SK-N-SH (cell line): ENCODE results near the gene DLG1. TPM values are rescaled to one million over a fixed set of nuclear protein-coding genes. Genes with fewer than 3 reads are reported as not detected.

ENCODE experiments used
- CTCF ChIA-PET: fragments of 300-600, 350-600 bp; formaldehyde crosslinking; extraction: SDS; loops from one replicate; lab custom pipeline; 2021; lab: Yijun Ruan, JAX
- POLR2A ChIA-PET: fragments of 350-600 bp; sonication (Branson Sonifier 250); formaldehyde crosslinking; extraction: SDS; loops from one replicate; lab custom pipeline; 2020; ENCODE audit warnings: antibody characterized with exemption, inconsistent platforms; lab: Yijun Ruan, JAX
- DNase-seq: peaks from one replicate; pipeline ENCODE4 v3.0.0; 2012
- H2AFZ ChIP-seq: fragments of 200-600 bp; sonication (generic); 2 replicates; pipeline ENCODE4 v1.8.1; 2016; ENCODE audit warnings: antibody characterized with exemption, mild to moderate bottlenecking, low read depth
- H3F3A ChIP-seq: fragments of 200-600 bp; sonication (generic); replicated peaks from 2 replicates; pipeline ENCODE3; 2016; ENCODE audit warnings: antibody characterized with exemption, mild to moderate bottlenecking; ENCODE audit not compliant: insufficient read depth
- H3K27ac ChIP-seq, 2 experiments: fragments of 200-500 bp in 1 of 2; fragments of 200-600 bp in 1 of 2; sonication (Bioruptor generic) in 1 of 2; sonication (generic), shearing (Covaris generic) in 1 of 2; 2 replicates each; pipeline versions ENCODE4 v1.5.1 to v1.6.1; 2014 to 2016; ENCODE audit warnings: low read depth in 2 of 2, inconsistent platforms in 1 of 2, low read length in 1 of 2, mild to moderate bottlenecking in 1 of 2, mixed read lengths in 1 of 2
- H3K27me3 ChIP-seq: fragments of 200-600 bp; sonication (generic), shearing (Covaris generic); 2 replicates; pipeline ENCODE4 v1.6.1; 2016; ENCODE audit warnings: mixed run types; ENCODE audit not compliant: insufficient read depth
- H3K36me3 ChIP-seq, 2 experiments: fragments of 200-500 bp in 1 of 2; fragments of 200-600 bp in 1 of 2; sonication (Bioruptor generic) in 1 of 2; sonication (generic) in 1 of 2; replicated peaks in 1 of 2; 2 replicates each; pipeline versions ENCODE3 to v1.5.1; 2014 to 2016; ENCODE audit warnings: low read length in 1 of 2, mild to moderate bottlenecking in 1 of 2; ENCODE audit not compliant: insufficient read depth in 2 of 2, control insufficient read depth in 1 of 2
- H3K4me1 ChIP-seq, 2 experiments: fragments of 200-500 bp in 1 of 2; fragments of 200-600 bp in 1 of 2; sonication (Bioruptor generic) in 1 of 2; sonication (generic), shearing (Covaris generic) in 1 of 2; 2 replicates each; pipeline versions ENCODE4 v1.5.1 to v1.6.1; 2014 to 2016; ENCODE audit warnings: low read depth in 1 of 2, low read length in 1 of 2, mixed run types in 1 of 2; ENCODE audit not compliant: insufficient read depth in 2 of 2, control insufficient read depth in 1 of 2
- H3K4me2 ChIP-seq: fragments of 200-600 bp; sonication (generic), shearing (Covaris generic); 2 replicates; pipeline ENCODE4 v1.6.1; 2017; ENCODE audit warnings: mixed run types
- H3K4me3 ChIP-seq, 2 experiments: fragments of 200-500 bp in 1 of 2; fragments of 200-600 bp in 1 of 2; sonication (Bioruptor generic) in 1 of 2; sonication (generic), shearing (Covaris generic) in 1 of 2; 2 replicates each; pipeline versions ENCODE4 v1.5.1 to v1.8.1; 2014 to 2016; ENCODE audit warnings: low read depth in 2 of 2, inconsistent platforms in 1 of 2, low read length in 1 of 2, mild to moderate bottlenecking in 1 of 2, mixed read lengths in 1 of 2, moderate library complexity in 1 of 2
- H3K79me2 ChIP-seq: fragments of 200-600 bp; sonication (generic); 2 replicates; pipeline ENCODE4 v1.8.1; 2017; ENCODE audit warnings: mild to moderate bottlenecking; ENCODE audit not compliant: insufficient read depth
- H3K9ac ChIP-seq: fragments of 200-600 bp; sonication (generic); 2 replicates; pipeline ENCODE4 v1.6.1; 2017; ENCODE audit warnings: mixed run types
- H3K9me2 ChIP-seq: fragments of 200-600 bp; sonication (generic); 2 replicates; pipeline ENCODE4 v1.6.1; 2017; ENCODE audit warnings: mixed run types
- H3K9me3 ChIP-seq: fragments of 200-600 bp; sonication (generic); 2 replicates; pipeline ENCODE4 v1.6.1; 2017; ENCODE audit warnings: mixed run types, mild to moderate bottlenecking, moderate library complexity
- H4K20me1 ChIP-seq: fragments of 200-600 bp; sonication (generic); 2 replicates; pipeline ENCODE4 v1.6.1; 2017; ENCODE audit warnings: mild to moderate bottlenecking, mixed run types; ENCODE audit not compliant: insufficient read depth
- FOSL2 ChIP-seq: IDR thresholded peaks from 2 replicates; pipeline ENCODE4 v1.4.0; 2012; ENCODE audit warnings: low read depth, mild to moderate bottlenecking, moderate library complexity, borderline replicate concordance
- GATA2 ChIP-seq: sonication (generic); formaldehyde crosslinking; IDR thresholded peaks from 2 replicates; pipeline ENCODE4 v1.5.0; 2020; ENCODE audit warnings: mild to moderate bottlenecking, missing genetic modification reagents
- MEF2A ChIP-seq: IDR thresholded peaks from 2 replicates; pipeline ENCODE4 v1.4.0; 2012; ENCODE audit warnings: low read depth, borderline replicate concordance
- MXI1 ChIP-seq: IDR thresholded peaks from 2 replicates; pipeline ENCODE4 v1.6.1; 2012; ENCODE audit warnings: mild to moderate bottlenecking, low read depth, low read length, improper control_type of control experiment
- NRF1 ChIP-seq: IDR thresholded peaks from 2 replicates; pipeline ENCODE4 v1.6.1; 2012; ENCODE audit warnings: low read depth, mild to moderate bottlenecking, low read length
- RAD21 ChIP-seq: IDR thresholded peaks from 2 replicates; pipeline ENCODE4 v1.6.1; 2012; ENCODE audit warnings: mild to moderate bottlenecking, low read length
- SMC3 ChIP-seq: IDR thresholded peaks from 2 replicates; pipeline ENCODE4 v1.6.1; 2012; ENCODE audit warnings: low read depth, low read length, improper control_type of control experiment
- TAF1 ChIP-seq: IDR thresholded peaks from 2 replicates; pipeline ENCODE4 v1.6.1; 2012; ENCODE audit warnings: low read depth, mild to moderate bottlenecking, low read length, moderate library complexity, borderline replicate concordance
- TCF12 ChIP-seq: IDR thresholded peaks from 2 replicates; pipeline ENCODE4 v1.4.0; 2012
- TEAD4 ChIP-seq: IDR thresholded peaks from 2 replicates; pipeline ENCODE4 v1.4.0; 2012; ENCODE audit warnings: mild to moderate bottlenecking, borderline replicate concordance; ENCODE audit not compliant: insufficient read depth
- YY1 ChIP-seq: IDR thresholded peaks from 2 replicates; pipeline ENCODE4 v1.4.0; 2012; ENCODE audit warnings: low read depth, mild to moderate bottlenecking
- WGBS: methylation state at CpG from one replicate; pipeline ENCODE4 v1.1.6; 2017; ENCODE audit warnings: low lambda C conversion rate; 5-methylcytosine and 5-hydroxymethylcytosine counted together
- polyA plus RNA-seq, 3 experiments: library from polyadenylated mRNA; depleted of rRNA; stranded (reverse); fragments of >200 nt; gene quantifications; 2 replicates each; pipeline ENCODE4 v1.2.3, GENCODE V29; 2012
- TF ChIP-seq, protein P1 (sequence below): IDR thresholded peaks from 2 replicates; pipeline ENCODE4 v1.4.0; 2012; ENCODE audit warnings: low read depth
- TF ChIP-seq, protein P2 (sequence below): fragments of 150-350 bp; IDR thresholded peaks from 2 replicates; pipeline ENCODE4 v1.6.1; 2016; ENCODE audit warnings: mild to moderate bottlenecking, low read depth, low read length
- TF ChIP-seq, protein P3 (sequence below): fragments of 150-350 bp; IDR thresholded peaks from 2 replicates; pipeline ENCODE4 v1.6.1; 2017; ENCODE audit warnings: antibody characterized with exemption, low read length, low read depth, borderline replicate concordance
- TF ChIP-seq, protein P4 (sequence below): IDR thresholded peaks from 2 replicates; pipeline ENCODE4; 2012
- TF ChIP-seq, protein P5 (sequence below): IDR thresholded peaks from 2 replicates; pipeline ENCODE4 v1.4.0; 2012; ENCODE audit warnings: low read depth, borderline replicate concordance
- TF ChIP-seq, protein P6 (sequence below): fragments of 200-600 bp; sonication (generic); IDR thresholded peaks from 2 replicates; pipeline ENCODE4 v1.6.1; 2017; ENCODE audit warnings: antibody characterized with exemption, mild to moderate bottlenecking, moderate library complexity

DLG1 gene
- polyA plus RNA-seq, 1 of the 3 experiments (the other 2 are of a cell fraction) = 16.5 TPM

DNA sequence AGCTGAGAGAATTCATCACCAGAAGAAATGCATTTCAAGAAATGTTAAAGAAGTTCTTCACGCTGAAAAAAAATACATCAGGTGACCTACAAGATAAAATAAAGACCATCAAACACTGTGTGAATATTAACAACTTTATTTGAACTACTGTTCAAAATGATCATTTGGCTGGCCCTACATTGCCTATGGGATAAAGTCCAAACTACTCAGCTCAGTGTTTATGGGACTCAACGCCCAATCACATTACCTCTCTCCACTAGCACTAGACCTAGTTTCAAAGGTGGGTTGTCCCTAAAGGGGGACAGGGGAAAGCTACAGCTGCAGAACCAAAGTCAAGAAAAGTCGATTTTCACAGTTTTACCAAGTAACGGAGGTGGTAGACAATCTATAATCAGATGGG lies 62.0 kb downstream of the DLG1 start:
- TF ChIP-seq, protein P1, sequence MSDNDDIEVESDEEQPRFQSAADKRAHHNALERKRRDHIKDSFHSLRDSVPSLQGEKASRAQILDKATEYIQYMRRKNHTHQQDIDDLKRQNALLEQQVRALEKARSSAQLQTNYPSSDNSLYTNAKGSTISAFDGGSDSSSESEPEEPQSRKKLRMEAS = no peak
- no peak for TF ChIP-seq MXI1
- no peak for TF ChIP-seq YY1
- no peak for TF ChIP-seq TCF12
- no peak for TF ChIP-seq GATA2
- TF ChIP-seq TAF1 = no peak
- TF ChIP-seq, protein P2, sequence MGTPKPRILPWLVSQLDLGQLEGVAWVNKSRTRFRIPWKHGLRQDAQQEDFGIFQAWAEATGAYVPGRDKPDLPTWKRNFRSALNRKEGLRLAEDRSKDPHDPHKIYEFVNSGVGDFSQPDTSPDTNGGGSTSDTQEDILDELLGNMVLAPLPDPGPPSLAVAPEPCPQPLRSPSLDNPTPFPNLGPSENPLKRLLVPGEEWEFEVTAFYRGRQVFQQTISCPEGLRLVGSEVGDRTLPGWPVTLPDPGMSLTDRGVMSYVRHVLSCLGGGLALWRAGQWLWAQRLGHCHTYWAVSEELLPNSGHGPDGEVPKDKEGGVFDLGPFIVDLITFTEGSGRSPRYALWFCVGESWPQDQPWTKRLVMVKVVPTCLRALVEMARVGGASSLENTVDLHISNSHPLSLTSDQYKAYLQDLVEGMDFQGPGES = no peak
- TF ChIP-seq, protein P3, sequence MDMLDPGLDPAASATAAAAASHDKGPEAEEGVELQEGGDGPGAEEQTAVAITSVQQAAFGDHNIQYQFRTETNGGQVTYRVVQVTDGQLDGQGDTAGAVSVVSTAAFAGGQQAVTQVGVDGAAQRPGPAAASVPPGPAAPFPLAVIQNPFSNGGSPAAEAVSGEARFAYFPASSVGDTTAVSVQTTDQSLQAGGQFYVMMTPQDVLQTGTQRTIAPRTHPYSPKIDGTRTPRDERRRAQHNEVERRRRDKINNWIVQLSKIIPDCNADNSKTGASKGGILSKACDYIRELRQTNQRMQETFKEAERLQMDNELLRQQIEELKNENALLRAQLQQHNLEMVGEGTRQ = no peak
- no peak for TF ChIP-seq SMC3
- no peak for TF ChIP-seq FOSL2
- TF ChIP-seq, protein P4, sequence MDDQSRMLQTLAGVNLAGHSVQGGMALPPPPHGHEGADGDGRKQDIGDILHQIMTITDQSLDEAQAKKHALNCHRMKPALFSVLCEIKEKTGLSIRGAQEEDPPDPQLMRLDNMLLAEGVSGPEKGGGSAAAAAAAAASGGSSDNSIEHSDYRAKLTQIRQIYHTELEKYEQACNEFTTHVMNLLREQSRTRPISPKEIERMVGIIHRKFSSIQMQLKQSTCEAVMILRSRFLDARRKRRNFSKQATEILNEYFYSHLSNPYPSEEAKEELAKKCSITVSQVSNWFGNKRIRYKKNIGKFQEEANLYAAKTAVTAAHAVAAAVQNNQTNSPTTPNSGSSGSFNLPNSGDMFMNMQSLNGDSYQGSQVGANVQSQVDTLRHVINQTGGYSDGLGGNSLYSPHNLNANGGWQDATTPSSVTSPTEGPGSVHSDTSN = no peak
- TF ChIP-seq NRF1 = no peak
- CTCF ChIA-PET = interaction anchor here (0.9 to 5.7 kb wide), 5 partner anchors 15 to 275 kb away, joined by 3 to 33 read pairs (median 3); no protein-coding TSS in a partner anchor
- Histone ChIP-seq H3K27me3 (no peaks in the 10 kb centered on the region), H3K4me1 (no peaks in the 10 kb centered on the region), H3K27ac (no peak overlapping the region), H3K4me2 (no peak overlapping the region), H3K4me3 (no peak overlapping the region), H3K79me2 (peaks cover 100% of the 10 kb centered on the region), H3K9me3 (peaks cover 7% of the 10 kb centered on the region; the same call in 1 of the 2 replicates), H3K9ac (no peak overlapping the region), H3F3A (peaks cover 12% of the 10 kb centered on the region), H4K20me1 (peaks cover 28% of the 10 kb centered on the region), H3K36me3 (peaks cover 17 to 40% of the 10 kb centered on the region in 2 experiments), H3K9me2 (no peaks in the 10 kb centered on the region), H2AFZ (no peak overlapping the region)
- DNase-seq = no peak
- 95% methylated on average over 4 of the region's 4 CpGs for WGBS
- POLR2A ChIA-PET = no interaction called here

DNA sequence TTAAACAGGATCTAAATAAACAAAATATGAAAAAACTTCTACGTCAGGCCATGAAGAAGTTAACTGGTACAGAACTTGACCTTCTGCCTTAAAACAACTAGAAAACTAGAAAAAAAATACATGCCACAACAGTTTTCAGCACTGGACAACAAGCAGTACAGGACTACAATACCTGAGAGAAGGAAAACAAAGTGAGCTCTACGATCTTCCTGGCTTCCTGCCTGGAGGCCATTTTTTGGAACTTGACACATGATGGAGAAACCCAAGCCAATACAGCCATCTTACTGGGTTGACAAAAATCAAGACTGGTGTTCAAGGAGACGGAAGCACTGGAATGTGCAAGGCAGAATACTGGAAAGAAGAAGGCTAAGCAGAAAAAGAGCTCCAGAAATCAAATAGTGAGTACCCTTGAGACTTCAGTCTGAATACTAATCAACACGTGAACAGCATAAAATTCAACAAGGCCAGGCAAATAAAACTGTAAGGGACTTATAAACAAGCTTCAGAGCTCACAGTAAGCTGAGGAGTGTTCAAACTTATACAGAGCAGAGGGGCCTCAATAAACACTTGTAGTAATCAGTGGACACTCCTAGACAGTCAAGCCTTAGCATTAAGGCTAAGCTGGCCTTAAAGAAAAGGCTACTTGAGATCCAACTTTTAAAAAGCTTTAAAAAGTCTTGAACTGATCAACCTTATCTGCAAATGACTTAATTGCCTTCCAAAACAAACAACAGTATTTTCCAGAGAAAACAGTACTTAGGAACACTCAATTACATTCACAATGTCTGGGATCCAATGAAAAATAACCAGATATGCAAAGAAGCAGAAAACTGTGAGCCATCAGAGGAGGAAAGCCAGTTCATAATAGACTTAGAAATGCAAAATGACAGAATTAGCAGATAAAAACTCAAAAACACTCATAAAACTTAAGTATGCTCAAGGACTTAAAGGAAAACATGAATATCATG lies 63.2 kb downstream of the DLG1 start:
- Histone ChIP-seq H2AFZ (no peak overlapping the region), H3K36me3 (peaks cover 17 to 39% of the 10 kb centered on the region in 2 experiments), H3K9me3 (no peaks in the 10 kb centered on the region), H3K27me3 (no peaks in the 10 kb centered on the region), H3K4me2 (no peak overlapping the region), H3K27ac (no peak overlapping the region), H4K20me1 (peaks cover 28% of the 10 kb centered on the region), H3K9ac (no peak overlapping the region), H3K79me2 (peaks cover 100% of the 10 kb centered on the region), H3K9me2 (no peaks in the 10 kb centered on the region), H3K4me3 (no peak overlapping the region), H3K4me1 (no peaks in the 10 kb centered on the region), H3F3A (peaks cover 7% of the 10 kb centered on the region)
- ChIA-PET POLR2A (no interaction called here), CTCF (interaction anchor here (0.9 to 5.7 kb wide), 5 partner anchors 10 to 275 kb away, joined by 3 to 33 read pairs (median 4); no protein-coding TSS in a partner anchor)
- WGBS = 94% methylated on average over 4 of the region's 4 CpGs
- no peak for DNase-seq
- TF ChIP-seq, protein P4 = no peak
- no peak for TF ChIP-seq RAD21
- no peak for TF ChIP-seq MEF2A
- TF ChIP-seq TEAD4 = no peak
- TF ChIP-seq, protein P5, sequence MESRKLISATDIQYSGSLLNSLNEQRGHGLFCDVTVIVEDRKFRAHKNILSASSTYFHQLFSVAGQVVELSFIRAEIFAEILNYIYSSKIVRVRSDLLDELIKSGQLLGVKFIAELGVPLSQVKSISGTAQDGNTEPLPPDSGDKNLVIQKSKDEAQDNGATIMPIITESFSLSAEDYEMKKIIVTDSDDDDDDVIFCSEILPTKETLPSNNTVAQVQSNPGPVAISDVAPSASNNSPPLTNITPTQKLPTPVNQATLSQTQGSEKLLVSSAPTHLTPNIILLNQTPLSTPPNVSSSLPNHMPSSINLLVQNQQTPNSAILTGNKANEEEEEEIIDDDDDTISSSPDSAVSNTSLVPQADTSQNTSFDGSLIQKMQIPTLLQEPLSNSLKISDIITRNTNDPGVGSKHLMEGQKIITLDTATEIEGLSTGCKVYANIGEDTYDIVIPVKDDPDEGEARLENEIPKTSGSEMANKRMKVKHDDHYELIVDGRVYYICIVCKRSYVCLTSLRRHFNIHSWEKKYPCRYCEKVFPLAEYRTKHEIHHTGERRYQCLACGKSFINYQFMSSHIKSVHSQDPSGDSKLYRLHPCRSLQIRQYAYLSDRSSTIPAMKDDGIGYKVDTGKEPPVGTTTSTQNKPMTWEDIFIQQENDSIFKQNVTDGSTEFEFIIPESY = no peak
- TF ChIP-seq GATA2 = no peak
- TF ChIP-seq, protein P6, sequence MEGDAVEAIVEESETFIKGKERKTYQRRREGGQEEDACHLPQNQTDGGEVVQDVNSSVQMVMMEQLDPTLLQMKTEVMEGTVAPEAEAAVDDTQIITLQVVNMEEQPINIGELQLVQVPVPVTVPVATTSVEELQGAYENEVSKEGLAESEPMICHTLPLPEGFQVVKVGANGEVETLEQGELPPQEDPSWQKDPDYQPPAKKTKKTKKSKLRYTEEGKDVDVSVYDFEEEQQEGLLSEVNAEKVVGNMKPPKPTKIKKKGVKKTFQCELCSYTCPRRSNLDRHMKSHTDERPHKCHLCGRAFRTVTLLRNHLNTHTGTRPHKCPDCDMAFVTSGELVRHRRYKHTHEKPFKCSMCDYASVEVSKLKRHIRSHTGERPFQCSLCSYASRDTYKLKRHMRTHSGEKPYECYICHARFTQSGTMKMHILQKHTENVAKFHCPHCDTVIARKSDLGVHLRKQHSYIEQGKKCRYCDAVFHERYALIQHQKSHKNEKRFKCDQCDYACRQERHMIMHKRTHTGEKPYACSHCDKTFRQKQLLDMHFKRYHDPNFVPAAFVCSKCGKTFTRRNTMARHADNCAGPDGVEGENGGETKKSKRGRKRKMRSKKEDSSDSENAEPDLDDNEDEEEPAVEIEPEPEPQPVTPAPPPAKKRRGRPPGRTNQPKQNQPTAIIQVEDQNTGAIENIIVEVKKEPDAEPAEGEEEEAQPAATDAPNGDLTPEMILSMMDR = no peak
